NCI-H2196 (cell line): Measurements from ENCODE around the gene ADAMTS2.
"Not testable (repeated sequence)": the region's sequence is repeated elsewhere in the genome, so short reads cannot be mapped to it uniquely, and the experiment has no call there.

Experiments used
- DNase-seq: peaks from one replicate; lab custom pipeline; 2025; ENCODE audit not compliant: unreplicated experiment; lab: John Stamatoyannopoulos, UW

Gene ADAMTS2

DNA sequence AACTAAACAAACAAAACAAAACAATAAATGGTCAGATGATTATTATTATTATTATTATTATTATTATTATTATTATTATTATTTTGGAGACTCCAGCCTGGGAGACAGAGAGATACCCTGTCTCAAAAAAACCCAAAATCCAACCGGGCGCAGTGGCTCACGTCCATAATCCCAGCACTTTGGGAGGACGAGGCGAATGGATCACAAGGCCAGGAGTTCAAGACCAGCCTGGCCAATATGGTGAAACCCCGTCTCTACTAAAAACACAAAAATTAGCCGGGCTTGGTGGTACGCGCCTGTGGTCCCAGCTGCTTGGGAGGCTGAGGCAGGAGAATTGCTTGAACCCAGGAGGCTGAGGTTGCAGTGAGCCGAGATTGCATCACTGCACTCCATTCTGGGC is 61.4 kb downstream of the ADAMTS2 start:
- not testable (repeated sequence) for DNase-seq

DNA sequence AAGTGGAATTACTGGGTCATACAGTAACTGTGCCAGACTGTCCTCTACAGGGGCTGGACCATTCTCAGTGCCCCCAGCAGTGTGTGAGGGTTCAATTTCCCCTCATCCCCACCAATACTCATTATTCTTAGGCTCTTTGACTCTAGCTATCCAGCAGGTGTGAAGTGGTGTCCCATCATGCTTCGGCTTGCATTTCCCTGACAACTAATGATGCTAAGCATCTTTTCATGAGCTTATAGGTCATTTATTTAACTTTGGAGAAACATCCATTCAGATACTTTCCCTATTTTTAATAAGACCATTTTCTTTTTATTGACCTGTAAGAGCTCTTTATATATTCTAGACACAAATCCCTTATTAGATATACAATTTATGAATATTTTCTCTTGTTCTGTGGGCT is 63.6 kb downstream of the ADAMTS2 start:
- no peak for DNase-seq

DNA sequence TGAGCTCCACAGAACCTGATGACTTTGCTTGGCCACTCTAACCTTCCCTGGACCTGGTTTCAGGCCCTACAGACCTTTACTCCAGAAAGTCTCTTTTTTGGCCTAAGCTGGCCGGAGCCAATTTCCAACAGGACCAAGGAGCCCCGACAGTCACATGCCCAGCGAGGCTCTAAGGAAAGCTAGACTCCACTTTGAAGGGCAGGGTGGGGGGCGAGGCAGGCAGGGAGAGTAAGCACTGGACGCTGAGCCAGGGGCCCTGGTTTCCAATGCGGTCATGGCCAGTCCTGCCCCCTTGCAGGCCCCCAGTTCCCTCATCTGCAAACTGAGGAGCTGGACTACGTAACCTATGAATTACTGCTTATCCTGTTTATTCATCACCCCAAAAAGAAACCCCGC is 65.2 kb downstream of the ADAMTS2 start:
- no peak for DNase-seq

DNA sequence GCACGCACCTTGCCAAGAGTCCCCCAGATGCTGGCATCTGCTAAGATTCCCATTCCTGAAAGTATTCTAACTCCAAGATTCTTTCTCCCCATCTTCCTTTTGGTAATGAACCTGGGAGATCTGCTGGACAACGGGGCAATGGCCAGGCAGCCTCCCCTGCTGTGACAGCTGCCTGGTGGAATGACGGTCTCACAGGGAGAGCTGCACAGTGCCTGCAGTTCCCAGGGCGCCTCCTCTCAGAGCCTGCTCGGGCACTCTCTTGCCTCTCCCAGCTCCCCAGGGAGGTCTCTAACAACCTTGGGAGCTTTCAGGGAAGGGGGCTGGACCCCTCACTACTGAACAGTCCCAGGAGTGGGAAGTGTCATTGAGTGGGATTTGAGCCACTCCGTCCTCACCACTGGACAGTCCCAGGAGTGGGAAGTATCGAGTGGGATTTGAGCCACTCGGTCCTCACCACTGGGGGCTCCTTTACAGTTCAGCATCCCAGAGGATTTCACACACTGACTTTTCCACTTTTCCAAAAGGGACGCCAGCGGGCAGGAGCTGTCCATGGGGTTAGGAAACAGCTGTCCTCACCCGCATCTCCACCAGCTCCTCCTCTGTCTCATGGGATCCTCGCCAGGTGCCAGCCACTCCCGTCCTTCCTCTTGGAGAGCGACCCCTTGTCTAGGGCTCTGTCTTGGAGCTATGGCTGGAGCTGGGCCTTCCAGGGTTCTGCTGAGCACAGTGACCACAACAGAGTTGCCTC is 65.7 kb downstream of the ADAMTS2 start:
- DNase-seq: no peak

DNA sequence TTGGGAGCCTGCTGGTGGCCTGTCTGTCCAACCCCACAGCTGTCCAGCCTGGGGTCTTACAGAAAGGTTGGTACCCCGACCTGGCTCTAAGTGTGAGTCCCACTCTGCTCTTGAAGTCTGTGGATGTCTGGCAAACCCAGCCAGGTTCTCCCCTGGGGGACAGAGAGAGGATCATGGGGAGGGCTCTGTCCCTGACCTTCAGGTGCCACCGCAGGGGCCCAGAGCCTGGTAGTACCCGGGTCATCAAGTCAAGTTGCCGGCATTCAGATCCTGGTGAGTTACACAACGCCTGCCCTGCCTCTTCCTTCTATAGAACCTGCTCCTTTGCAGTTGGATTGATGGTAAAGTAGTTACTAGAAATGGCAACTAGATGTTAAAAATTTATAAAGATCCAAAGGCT is 66.7 kb downstream of the ADAMTS2 start:
- no peak for DNase-seq

DNA sequence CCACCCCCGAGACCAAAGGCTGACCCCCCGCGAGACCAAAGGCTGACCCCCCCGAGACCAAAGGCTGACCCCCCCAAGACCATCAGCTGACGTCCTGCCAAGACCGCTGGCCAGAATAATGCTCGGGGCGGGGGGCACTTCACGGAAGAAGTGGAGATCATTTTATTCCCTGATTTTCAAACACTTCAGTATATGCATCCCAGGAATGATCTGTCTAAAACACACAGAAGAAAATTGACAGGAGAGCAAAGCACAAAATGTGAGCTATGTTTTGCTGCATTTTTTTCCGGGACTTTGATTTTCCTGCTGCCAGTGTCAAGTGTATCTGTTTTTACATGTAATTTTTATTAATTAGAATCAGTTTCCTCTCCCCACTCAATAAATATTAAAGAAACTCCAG is 67.1 kb downstream of the ADAMTS2 start:
- DNase-seq: no peak

DNA sequence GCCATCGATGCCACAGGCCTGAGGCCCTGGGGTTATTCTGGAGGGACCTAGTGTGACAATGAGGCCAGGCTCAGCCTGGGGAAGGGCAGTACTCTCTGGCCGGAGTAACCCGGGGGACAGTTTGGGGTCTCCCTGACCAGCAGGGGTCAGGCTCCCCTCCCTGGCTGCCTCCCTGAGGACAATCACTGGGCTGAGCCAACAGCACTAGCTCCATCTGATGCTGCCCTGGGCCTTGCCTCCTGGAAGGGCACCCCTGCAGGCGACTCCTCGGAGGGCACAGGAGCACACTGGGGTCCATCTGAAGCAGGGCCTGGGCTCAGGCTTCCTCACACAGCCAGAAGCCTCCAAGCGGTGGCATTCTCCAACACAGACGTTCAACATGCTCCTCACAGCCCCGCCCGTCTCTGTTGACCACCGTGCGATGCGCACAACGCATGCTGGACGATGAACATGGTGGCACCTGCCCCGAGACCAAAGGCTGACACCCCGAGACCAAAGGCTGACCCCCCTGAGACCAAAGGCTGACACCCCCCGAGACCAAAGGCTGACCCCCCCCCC is 68.3 kb downstream of the ADAMTS2 start:
- no peak for DNase-seq

DNA sequence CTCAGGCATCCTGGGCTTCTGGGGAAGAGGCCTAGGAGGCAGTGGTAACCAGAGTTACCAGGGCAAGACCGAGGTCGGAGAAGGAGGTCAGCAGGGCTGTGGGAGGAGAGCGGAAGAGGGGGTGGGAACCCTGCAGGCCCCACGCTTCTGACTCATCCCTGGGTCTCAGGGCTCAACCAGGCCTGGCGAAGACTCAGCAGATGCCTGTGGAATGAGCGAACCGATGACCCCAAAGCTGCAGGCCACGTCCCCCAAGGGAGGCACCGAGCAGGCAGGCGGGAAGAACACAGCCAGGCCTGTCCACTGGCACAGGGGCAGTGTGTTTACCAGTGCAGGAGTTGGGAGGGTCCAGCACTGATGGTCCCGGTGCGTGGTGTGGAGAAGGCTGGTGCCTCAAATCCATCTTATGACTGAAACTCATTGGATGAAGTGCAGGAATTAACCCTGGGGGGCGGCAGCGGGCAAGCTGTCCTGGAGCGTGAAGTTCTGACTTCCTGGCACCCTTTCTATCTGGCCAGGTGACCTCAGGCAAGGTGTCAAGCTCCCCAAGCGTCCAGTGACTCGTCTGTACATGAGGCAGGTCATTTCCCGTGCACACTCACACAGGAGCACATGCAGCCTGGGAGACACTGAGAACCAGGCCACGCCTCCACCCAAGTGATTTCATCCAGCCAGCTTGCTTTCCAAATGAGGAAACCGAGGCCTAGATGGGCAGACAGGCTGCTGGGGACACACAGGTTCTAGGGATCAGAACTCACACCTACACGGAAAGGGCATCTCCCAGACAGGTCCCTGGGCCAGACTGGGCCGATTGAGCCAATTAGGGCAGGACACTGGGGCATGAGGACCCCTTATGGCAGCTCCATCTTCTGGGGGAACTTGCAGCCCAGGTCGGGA is 69.1 kb downstream of the ADAMTS2 start:
- DNase-seq: no peak

DNA sequence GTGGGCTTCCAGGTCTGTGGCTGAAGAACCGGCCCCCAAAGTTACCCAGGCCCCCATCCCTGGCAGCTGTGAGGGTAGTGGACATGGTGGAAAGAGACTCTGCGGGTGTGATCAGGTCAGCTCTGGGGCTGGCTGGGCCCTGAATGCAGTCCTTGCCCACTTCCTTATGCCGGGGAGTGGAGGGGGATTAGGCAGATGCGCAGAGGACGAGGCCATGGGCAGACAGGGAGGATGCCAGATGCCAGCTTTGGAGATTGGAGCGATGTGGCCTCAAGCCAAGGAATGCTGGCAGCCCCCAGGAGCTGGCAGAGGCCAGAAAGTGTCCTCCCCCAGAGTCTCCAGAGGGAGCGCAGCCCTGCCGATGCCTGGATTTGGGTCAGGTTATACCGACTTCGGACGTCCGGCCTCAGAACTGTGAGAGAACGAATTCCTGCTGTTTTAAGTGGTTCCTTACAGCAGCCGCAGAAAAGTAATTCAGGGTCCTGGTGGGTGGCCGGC is 69.8 kb downstream of the ADAMTS2 start:
- no peak for DNase-seq

DNA sequence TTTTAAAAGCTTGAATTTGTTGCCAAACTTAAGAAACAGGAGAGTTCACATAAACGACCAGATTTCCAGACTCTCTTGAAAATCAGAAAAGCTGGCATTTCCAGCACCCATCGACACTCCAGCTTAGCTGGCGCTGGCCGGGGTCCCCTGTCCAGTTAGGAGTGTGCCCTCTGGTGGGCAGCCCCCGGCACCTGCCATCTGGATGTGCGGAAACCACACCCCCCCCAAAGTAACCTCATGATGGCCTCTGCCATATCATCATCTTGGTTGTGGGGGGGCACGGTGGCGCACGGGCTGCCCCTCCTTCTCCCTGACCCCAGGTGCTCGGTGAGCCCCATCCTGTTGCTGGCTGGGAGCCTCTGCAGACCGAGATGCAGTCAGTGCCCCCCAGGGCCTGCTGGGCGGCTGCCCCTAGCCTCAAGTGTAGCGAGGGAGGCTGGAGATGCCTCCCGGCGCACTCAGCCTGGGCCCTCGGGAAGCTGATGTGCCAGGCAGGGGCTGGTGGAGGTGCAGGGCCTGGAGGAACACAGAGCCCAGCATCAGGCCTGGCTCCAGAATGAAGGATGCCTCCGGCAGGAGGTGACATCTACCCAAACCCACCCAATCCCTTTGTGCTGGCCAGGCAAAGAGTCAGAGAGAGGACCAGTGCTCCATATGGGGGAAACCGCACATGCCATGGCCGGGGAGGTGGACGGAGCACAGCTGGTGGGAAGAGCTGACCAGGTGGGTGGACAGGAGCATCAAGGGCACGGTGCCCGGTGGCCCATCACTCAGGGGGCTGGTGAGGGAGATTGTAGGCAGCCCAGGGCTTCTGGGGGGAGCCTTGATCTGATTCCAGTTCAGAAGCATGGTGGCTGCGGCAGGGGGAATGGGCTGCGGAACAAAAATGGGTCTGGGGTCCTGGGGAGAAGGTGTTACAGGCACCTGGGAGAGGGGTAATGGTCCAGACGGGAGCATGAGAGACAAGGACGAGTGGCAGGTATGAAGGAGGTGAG is 70.6 kb downstream of the ADAMTS2 start:
- DNase-seq: no peak

DNA sequence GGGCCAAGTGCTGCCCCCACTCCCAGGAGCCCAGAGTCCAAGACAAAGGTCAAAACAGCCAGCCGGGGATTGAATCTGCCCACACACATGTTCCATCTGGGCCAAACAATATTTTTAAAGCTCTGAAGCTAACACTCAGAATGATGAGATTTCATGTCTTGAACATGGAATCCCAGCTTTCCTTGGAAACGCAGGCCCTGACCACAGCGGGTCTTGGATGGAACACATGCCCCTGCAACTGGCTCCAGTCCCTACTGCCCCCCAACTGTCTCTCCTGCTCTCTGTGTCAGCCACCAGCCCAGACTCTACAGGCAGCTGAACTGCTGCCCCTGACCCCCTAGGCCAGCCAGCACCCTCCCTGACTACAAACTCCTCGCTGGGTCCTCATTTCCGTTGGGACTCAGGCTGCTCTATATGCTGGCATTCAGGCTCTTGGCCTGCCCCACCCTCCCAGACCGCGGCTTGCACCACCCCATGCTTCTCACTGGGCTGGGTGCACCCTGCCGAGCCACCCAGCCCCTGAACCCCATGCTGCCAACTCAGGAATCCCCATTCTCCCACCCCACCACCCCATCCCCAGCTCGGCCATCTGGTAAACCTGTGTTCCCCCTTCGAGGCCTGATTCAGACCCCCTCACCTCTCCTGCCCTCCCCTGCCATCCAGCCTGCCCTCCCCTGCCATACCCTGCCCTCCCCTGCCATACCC is 71.7 kb downstream of the ADAMTS2 start:
- no peak for DNase-seq

DNA sequence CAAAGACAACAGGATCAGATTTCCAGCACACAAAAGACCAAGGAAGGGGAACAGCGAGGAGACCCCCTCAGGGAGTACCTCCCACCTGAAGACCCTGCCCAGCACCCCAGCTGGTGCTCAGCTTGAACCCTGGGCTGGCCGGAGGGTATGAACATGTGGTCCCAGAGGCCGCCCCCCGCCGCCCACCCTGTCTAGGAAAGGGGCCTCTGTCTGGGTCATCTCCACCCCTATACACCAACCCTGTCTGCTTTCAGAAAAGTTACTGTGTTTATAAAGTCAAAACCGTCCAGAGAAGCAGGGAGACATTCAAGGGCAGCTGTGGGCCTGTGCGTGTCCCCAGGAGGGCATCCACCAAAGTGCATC is 72.2 kb downstream of the ADAMTS2 start:
- DNase-seq: no peak

DNA sequence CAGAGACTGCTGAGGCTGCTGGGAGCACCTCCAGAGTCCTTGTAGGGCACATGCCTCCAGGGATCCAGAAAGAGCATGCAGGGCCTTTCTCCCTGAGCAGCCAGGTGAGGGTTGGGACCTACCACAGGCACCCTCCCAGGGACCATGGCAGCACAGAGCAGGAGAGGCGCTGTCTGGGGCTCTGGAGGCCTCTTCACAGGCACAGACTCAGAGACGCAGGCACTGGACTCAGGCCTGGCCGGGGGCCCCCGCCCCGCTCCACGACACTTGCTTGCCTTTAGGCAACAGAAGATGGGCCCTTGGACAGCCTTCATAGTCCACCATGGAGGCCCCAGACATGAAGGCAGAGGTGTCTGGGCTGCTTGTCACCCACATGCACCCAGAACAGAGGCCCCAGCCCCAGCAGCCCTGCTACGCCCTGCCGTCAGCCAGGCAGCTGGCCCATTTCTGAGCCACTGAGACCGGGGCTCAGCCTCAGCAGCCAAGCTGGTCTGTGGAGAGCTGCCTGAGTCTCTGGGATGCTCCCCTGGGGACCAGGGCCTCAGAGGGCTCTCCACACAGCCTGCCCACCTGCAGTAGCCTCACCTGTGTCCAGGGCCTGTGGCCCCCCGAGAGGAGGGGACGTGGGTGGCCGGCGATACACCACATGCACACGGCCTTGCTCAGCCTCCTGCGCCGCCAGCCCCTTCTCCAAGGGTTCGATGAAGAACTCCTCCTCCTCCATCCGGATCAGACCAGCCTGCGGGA is 72.8 kb downstream of the ADAMTS2 start:
- DNase-seq: no peak

DNA sequence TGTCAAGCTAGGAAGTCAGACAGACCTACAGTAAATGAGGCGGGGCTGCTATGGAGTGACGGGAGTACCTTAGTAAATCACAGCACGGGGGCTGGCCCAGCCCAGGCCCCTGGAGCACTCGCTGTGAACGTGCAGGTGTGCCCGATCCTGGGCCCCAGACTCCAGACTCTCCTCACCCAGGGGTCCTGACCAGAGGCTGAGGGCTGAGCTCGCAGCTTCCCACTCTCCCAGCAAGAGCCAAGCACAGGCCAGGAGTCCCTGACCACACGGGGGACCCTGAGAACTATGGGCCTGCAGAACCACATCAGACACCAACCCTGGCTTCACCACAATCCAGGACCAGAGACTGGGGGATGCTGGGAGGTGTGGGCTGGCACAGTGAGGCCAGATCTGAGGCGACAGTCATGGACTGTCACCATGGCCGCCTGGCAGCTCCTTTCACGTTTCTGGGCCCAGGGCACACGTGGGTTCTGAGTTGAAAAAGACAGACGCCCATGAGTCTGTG is 73.4 kb downstream of the ADAMTS2 start:
- no peak for DNase-seq

DNA sequence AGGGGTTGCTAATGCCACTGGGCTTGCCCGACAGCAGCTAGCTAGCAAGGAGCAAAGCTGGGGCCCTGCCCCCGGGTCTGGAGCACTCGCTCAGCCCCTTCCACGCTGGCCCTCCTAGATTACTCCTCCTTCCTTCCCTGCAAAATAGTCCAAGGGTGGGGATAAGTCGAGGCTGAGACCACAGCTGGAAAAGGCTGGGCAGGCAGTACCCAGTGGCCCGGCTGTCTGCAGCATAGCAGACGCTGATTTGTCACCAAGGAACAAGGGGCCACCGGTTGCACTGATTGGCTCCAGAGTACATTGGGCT is 73.9 kb downstream of the ADAMTS2 start:
- DNase-seq: no peak

DNA sequence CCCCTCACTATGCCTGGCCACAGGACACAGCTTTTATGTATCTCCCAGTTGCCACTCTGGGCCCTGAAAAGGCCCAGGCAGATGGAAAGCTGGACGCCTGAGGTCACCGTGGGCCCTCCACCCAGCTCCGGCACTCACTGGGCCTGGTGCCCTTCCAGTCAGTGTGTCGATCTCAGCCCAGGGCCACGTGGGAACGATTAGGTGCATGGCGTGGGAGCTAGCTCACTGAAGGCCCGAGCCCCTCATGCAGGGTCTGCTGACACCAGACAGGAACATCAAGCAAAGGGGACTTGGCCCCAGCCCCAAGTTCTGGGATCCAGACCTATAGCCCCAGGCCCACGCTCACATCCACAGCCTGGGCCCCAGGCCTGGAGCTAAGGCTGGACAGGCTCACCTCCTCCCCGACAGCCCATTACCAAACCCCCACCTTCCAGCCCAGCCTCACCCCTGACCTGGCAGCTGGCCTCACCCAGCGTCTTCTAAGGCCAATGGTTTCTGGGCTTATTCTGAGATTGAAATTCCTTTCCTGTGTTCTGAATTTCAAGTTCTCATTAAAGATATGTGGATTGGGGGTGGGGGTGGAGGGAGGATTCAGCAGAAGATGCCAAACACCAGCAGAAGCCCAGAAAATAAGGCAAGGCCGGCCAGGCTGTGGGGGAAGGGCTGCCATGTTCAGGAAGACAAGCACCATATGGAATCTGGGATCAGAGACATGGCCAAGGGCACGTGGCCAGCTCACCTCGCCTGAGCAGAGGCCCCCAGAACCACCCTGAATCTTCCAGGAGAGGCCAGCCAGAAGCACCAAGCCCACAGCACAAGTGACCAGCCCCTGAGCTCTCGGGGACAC is 74.5 kb downstream of the ADAMTS2 start:
- no peak for DNase-seq

DNA sequence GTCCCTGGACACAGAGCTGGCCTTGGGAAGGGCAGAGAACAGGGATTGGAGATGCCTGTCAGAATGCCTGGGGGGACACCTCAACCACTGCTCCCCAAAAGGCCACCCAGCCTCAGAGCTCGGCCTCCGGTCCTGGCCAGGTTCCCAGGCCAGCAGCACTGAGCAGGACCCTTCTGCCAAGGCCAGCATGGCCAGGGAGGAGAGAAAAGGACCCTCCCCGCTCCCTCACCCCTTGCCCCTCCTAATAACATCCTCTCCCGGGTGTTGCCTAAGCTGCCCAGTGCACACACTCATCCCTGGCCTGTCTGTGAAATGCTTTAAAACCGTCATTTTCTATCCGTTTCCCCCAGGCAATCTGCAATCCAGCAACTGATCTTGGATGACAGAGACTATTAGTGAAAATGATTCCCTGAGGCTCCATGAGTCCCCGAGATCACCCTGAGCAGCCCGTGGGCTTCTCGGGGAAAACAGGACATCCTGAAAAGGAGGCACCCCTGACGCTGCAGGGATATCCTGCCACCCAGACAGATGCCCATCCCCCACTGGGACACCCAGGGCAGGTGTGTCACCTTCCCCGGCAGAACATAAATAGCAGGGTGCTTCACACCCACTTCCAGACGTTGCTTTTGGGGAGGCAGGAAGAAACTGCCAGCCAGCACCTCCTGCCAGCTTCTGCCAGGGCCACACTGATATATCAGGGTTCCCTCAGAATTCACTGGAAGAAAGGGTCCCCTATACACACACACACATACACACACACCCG is 75.3 kb downstream of the ADAMTS2 start:
- DNase-seq: no peak
